ENCODE measurements around the gene SPRY4.
"Not testable (repeated sequence)": the region's sequence is repeated elsewhere in the genome, so short reads cannot be mapped to it uniquely, and the experiment has no call there.

Gene SPRY4, protein sequence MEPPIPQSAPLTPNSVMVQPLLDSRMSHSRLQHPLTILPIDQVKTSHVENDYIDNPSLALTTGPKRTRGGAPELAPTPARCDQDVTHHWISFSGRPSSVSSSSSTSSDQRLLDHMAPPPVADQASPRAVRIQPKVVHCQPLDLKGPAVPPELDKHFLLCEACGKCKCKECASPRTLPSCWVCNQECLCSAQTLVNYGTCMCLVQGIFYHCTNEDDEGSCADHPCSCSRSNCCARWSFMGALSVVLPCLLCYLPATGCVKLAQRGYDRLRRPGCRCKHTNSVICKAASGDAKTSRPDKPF

DNA sequence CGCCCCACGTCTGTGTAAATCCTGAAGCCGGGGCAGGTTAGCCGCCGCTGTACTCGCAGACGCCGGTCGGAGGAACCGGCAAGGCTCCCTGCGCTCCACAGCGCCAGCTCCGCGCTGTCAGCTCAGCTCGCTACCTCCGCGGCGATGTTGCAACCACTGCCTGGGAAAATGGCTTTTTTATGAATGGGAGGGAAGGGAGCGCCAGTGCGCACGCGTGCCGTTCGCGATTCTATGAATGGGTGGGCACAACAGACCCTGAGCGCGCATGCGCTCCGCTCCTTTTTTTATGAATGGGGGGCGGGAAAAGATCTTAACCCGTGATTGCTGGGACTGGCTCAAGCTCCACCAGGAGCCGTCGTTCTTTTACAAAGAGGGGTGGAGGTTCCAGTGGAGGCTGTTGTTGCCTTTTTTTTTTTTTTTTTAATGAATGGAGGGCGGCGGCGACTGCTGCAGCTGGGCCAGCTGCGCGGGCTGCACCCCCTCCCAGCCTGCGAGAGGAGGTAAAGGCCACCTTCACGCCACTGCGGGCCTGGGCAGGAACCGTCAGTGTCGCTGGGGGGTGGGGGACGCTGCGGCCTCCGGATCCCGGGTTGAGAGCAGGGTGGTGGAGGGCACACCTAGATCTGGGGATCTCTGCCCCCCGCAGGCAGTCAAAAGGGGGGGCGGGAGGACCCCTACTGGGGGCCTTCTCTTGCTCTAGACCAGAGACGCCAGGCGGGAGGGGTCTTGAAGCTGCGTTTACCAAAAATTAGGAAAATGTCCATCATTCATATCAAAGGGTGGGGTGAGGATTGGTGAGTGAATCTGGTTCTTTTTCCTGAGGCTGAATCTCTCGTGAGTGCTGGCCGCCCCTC is at the start of gene SPRY4:
TSS of gene SPRY4 (minus strand) at position 151 of the 854 bp plus-strand sequence. CDS start 9,913 bp downstream, outside the sequence.
- DNase-seq = peak; percentile 96

DNA sequence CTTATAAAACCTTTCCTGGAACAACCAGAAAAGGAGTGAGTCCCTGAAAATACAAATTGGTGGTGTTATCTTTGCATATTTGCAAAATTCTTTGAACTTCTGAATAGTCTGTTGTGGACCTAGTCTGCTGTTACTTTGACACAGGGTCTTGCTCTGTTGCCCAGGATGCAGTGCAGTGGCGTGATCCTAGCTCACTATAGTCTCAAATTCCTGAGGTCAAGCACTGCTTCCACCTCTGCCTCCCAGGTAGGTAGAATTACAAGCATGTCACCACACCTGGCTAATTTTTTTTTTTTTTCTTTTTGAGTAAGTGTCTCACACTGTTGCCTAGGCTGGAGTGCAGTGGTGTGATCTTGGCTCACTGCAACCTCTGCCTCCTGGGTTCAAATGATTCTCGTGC is 43.7 kb upstream of the SPRY4 start:
- DNase-seq = no peak

DNA sequence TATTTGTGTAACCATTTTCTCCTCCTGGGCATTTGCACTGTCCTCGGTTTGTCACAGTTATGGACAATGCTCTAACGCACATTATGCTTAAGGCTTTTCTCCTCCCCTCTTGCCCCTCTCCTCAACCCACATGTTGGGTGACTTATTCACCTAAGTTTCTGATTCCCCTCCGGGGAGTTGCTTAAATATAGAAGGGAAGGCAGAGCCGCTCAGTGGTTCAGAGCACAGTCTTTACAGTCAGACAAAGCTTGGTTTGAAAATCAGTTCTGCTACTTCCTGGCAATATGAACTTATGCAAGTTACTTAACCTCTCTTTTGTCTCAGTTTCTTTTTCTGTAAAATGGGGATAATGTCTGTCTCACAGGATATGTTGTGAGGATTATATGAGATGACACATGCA is 41.2 kb upstream of the SPRY4 start:
- no peak for DNase-seq

DNA sequence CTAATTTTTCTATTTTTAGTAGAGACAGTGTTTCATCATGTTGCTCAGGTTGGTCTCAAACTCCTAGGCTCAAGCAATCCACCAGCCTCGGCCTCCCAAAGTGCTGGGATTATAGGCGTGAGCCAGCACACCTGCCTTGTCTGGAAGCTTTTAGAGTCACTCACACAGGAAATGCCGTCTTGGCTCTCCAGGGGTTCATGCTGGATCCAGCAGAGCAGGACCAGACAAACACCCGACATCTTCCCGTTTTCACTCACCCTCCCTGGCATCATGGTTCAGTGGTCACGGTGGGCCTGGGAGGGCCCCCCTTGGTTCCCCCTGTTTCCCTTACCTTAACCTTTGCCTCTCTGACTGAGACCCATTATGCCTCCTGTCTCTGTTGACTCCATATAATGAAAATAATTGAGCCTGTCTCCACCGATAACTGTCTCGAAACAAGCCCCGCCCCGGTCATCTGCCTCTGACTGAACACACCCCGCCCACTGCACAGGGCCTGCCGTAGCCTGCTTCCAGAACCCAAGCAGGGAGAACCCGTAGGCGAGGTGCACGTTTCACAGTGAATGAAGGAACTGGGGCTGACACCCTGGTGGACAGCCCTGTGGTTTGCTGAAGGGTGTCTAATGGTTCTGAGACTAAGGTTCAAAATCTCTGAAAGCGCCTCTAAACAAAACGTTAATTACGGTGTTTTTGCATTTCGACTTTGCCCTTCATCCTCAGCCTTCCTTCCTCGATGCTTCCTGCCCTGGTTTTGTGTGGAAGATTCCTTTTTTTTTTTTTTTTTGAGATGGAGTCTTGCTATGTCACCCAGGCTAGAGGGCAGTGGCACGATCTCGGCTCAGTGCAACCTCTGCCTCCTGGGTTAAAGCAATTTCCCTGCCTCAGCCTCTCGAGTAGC is 39.7 kb upstream of the SPRY4 start:
- no peak for DNase-seq

DNA sequence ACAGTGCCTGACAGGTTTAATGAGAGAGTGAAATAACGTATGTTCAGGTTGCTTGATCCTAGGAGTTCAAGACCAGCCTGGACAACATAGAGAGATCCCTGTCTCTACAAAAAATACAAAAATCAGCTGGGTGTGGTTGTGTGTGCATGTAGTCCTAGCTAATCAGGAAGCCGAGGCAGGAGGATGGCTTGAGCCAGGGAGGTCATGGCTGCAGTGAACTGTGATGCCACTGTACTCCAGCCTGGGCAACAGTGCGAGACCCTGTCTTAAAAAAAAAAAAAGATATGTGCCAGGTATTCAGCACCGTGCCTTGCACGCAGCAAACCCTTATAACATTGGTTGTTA is 38.8 kb upstream of the SPRY4 start:
- no peak for DNase-seq

DNA sequence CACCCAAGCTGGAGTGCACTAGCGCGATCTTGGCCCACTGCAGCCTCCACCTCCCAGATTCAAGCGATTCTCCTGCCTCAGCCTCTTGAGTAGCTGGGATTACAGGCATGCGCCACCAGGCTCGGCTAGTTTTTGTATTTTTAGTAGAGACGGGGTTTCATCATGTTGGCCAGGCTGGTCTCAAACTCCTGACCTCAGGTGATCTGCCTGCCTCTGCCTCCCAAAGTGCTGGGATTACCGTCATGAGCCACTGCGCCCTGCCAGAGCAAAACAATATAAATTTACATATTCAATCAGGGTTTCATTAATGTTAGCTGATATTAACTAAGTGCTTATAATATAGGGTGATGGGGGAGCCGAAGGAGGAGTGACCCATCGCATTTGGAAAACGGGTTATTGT is 37.4 kb upstream of the SPRY4 start:
- not testable (repeated sequence) for DNase-seq

DNA sequence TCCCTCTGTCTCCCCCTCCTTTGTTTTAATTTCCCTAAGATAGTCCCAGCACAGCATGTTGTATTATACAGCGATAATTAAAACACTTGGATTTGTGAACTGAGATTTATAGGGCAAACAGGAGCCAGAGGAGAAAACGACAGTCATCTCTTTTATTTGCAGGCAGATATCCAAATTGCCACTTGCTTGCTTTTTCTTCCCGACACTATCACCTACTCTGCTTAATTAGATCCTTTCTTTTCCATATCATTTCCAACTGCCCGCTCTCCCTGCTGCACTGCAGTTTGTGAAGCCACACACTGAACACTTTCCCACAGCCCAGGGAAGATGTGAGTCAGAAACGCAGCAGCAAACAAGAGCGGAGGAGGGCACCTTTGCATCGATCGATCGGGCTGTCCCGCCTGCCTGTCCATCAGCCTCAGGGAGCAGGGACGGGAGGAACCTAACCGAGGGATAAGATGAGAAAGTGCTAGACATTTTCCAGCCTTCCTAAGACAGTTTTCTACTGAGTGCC is 35.8 kb upstream of the SPRY4 start:
- DNase-seq = no peak

DNA sequence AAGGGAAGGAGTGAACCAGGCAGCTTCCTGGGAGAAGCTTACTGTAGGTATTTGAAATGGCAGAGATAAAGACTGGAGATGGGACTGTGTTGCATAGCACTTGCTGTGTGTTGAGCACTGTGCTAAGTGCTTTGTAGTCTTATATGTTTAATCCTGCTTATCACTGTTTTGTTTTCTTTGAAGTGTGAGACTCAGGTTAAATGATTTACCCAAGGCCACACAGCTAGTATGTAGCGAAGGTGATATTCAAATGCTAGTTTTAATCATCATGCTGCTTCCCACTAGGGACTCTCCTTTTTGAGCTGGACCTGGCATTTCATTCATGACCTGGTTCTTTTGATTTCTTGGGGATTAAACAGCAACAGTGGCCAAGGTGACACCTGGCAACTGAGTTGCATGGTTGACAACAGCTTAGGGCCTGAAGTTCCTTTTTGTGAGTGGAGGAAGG is 35.3 kb upstream of the SPRY4 start:
- DNase-seq = no peak

DNA sequence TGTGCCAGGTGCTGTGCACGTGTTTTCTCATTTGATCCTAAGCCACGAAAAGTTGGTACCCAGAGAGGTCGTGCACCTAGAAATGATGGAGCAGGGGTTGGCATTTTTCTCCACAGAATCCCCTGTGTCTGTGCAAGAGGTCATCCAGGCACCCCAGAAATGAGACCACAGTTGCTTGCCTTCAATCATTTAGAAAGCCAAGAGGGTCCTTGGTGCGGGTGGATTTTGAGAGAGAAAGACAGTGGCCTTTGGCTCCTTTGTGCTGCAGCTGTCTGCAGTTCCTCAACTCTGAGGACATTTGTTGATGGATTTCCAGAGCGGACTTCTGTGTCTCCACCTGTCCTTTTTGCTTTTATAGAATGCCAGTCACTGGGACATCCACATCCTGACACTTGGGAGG is 33.8 kb upstream of the SPRY4 start:
- no peak for DNase-seq

DNA sequence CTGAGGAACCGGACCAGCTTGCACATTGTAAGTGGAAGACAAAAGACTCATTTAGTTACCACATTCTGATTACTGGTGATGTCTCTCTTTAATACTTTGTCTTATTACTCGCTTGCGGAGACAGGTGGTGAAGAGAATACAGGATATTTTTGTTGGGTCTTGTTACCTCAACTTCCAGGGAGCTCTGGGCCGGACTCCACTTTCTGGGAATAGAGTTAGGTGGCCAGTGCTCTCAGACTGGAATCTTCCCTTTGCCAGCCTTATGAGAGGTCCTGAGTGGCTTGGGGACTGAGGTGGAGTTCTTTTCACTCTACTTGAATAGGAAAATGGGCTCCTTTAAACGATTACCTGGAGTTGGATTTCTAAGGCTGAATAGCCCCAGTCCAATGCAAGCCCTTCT is 33.3 kb upstream of the SPRY4 start:
- DNase-seq = no peak

DNA sequence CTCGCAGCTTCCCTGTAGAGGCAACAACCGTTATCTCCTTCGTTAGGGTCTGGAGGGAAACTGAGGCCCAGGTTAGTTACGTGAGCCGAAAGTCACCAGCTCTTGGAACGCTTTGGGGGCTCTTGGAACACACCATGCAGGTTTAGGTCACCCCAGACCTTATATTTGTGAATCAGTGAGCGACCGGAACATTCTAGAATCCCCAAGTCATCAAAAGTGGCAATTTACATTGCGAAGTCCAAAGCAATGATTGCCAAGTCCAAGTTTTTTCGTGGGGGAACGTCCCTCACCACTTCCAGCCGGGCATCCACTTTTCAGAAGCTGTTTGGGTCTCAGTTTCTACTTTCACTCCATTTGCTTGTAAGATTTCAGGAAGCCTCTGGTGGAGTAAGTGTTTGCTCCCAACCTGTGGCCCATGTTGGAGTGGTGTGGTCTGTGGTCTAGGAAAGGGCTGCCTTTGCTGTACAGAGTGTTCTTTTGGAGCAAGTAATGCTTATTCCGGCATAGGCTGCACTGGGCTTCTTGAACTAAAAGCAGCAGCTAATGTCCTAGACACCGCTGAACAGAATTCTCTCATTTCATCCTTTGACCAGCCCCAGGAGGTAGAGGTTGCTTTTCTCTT is 32.8 kb upstream of the SPRY4 start:
- no peak for DNase-seq

DNA sequence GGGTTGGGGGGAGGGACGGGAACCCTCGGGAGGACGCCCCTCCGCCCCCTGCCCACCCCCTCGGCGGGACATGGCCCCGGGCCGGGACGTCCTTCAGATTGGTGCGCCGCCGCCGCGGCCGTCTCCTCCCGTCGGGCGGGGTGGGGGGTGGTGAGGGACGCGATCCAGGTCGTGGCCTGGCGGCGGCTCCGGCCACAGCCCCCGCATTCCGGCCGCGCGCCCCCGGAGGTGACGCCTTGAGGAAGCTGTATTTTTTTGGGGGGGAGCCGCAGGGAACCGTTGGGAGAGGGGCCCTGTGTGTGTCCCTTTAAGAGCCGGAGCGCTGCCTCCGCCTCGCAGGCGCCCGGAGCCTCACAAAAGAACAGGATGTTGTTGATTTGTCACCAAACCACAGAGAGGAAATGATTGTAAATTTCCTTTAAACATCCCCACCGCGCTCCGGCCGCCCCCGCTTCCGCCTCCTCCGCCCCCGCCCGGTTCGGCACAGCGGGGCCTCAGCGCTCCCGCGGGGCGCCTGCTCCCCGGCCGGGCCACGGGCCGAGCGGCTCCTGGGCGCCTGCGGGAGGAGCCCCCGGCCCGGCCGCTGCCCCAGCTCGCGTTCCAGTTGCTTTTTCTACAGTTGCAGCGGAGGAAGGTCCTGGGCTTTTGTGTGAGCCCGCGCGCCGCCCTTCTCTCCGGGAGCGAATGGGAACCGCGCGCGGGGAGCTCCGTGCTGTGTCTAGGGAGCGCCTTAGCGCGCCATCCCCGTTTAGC is 32.1 kb upstream of the SPRY4 start:
- peak; percentile 80 for DNase-seq

DNA sequence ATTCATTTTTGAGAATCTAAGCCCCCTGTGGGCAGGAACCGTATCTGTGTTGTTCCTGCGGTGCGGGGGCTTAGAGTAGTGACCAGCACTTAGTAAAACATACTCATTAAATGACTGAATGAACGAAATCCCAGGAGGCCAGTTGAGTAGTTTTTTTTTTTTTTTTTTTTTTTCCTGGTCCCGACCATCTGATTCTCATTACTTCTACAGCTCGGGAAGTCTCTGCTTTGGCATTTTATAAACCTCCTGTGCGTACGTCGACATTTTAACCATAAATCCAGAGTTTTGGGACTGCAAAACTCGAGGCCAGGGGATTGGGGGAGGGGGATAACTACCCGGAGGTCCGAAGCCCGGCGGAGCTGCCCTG is 31.5 kb upstream of the SPRY4 start:
- DNase-seq = no peak

DNA sequence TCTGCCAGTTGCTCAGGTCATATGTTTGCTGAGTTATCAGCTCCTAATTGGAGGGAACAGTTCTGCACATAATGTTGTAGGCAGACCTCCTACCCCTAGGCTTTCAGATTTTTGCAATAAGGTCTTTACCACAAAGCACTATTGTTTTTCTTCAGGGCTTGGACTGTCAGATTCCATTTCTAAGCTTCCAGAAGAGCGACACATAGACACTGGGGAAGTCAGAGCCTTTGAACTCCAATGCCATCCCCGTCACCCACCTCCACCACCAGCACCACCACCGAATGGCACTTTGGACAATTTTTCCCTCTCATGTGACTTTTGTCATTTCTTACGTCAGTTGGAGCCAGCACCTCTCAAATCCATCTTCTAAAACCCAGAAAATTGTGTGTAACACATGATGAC is 28.3 kb upstream of the SPRY4 start:
- DNase-seq = no peak

DNA sequence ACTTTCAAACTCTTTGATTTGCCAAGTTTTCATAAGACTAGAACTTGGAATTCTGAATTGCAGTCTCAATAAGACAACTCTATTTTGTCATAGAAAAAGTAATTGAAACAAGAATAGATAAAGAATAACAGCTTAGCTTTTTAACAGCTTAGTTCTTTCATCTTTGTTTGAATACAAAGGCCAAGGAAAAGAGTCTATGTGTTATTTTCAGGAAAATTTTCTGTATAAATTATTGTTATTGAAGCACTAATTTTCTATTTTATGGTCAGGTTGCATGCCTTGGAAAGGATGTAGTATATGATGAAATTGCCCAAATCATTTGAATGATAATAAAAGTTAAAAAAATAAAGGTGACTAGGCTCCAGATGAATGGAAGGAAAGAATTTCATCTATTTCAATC is 25.2 kb upstream of the SPRY4 start:
- no peak for DNase-seq

DNA sequence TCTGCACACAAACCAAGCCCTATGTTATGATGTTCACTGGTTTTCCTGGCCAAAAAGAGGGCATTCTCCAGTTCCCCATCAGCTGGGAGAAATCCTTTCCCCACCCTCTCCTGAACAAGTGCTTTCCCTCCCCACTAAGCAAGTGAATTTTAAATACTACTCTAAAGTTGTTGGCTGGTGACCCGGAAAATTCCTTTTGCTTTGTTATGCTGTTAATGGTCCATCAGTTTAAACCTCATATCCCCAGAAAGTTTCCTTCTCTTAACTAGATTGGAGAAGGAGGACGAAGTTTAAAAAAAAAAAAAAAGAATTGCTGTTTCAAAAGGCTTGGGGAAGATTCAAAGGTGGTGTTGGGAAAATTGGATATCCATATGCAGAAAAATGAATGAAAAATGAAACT is 21.9 kb upstream of the SPRY4 start:
- DNase-seq = no peak

DNA sequence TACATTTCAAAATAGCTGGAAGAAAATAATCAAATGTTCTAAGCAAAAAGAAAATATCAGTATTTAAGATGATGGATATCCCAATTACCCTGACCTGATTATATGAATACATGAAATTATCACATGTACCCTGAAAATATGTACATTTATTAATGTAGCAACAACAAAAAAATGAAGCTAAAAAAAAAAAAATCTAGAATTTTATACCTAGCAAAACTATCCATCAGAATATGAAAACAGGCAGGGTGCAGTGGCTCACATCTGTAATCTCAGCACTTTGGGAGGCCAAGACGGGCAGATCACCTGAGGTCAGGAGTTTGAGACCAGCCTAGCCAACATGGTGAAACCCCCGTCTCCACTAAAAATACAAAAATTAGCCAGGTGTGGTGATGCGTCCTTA is 20.1 kb upstream of the SPRY4 start:
- not testable (repeated sequence) for DNase-seq

DNA sequence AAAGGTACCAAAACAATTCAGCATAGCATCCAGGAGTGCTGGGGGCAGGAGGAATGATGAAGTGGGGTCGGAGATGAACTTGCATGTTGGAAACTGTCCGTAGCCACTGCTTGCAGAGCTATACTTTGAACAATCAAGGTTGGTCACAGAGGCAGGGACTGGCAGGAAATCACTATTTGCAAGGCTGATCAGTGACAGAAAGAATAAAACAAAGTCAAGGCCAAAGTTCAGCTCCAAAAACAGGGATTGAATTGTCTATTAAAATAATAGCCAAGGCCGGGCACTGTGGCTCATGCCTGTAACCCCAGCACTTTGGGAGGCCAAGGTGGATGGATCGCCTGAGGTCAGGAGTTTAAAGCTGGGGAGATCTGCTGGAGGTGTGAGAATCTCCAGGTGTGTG is 18.7 kb upstream of the SPRY4 start:
- no peak for DNase-seq

DNA sequence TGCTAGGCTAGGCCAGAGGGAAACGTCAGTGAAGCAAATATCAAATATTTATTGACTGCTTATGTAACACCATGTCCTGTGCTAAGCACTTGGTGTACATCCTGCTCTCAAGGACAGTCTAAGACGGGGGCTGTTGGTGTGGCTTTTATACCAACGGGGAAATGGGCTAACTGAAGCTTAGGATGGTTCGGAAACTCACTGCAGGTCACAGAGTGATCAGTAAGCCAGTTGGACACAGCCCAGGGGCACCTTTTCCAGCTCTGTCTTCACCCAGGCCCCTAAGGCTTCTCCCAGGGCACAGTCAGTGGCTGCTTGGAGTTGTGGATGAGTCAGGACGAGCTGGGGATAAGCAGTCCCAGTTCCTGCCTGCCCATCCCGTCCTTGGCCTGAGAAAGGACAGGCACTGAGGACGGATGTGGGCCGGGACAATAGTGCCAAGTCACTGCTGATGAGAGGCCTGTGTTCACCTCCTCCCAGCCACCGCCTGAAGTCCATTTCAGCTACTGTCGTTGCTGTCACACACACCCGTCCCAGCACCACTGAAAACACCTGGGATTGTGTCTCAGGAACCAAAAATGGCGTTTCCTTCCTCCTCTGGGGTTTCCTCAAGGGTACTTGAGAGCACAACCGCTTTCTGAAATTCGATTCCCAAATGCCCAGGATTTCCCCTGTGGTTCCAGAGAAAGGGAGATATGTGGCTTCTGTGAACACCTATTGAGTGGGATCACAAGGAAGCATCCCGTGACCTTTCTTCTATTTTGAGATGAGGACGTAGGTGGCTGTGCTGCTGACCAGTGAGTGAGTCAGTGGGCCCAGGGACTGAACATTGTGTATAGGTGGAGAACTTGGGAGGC is 17.5 kb upstream of the SPRY4 start:
- no peak for DNase-seq

DNA sequence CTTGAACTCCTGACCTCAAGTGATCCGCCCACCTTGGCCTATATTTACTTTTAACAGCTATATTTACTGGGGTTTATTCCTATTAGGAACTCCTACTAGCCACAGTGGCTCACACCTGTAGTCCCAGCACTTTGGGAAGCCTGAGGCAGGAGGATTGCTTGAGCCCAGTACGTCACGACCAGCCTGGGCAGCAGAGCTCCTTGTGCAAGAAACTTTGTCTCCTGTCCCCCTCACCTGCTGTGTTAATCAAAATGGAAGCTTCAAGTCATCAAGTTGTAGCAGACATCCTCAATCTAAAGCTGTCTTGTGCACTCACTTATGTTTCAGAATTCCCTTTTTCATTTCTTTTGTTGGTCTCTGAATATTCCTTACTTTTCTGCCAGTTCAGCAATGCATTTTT is 15.0 kb upstream of the SPRY4 start:
- DNase-seq = no peak

DNA sequence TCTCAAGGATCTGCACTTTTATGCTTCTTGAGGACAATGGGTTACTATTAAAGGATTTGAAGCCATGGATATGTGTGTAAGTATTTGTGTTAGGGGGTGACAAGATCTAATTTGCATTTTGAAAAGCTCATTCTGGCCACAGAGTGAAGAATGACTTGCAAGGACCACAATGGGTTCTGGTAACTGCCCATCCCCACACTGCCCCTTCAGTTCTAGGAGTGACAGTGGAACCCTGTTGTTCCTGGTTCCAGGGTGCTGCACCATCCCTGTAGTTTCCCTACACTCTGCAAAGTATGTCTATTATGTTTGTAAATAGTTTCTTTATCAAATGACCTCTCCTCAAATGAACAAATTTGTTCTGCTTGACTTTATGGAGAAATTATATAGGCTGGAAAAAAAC is 9.7 kb upstream of the SPRY4 start:
- DNase-seq = no peak
